Fibroblast of peridontal ligament (primary cell): Measurements from ENCODE around the gene FAM83D.

Experiments used
- DNase-seq: peaks from one replicate; pipeline ENCODE4 v3.0.0-alpha.2; 2010; ENCODE audit errors: extremely low read depth

FAM83D gene

DNA sequence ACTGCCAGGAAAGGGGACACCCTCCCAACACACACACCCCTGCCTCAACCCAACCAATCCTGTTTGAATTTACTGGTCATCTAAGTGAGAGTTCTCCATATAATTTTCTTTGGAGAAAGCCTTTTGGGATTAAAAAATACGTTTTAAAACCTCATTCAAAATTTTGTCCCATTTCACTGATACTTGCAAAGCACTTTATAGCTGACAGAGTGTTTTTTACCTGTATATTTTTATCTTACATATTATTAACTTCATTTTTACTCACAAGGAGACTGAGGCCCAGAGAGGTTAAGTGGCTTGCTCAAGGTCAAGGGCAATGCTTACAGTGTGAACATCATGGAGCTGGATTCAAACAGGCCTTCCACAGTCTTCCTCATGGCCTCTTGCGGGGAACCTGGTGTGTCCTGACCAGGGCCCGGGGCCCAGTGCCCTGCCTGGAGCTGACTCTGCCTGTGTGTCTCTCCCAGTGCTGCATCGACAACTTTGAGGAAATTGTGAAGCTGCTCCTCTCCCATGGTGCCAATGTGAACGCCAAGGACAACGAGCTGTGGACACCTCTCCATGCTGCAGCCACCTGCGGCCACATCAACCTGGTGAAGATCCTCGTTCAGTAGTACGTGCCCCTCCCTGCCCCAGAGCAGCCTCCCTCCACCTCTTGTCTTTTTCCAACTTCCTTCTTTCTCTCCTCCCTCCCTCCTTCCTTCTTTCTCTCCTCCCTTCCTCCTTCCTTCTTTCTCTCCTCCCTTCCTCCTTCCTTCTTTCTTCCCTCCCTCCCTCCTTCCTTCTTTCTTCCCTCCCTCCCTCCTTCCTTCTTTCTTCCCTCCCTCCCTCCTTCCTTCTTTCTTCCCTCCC, 30.9 kb upstream of the FAM83D start:
- no peak for DNase-seq

DNA sequence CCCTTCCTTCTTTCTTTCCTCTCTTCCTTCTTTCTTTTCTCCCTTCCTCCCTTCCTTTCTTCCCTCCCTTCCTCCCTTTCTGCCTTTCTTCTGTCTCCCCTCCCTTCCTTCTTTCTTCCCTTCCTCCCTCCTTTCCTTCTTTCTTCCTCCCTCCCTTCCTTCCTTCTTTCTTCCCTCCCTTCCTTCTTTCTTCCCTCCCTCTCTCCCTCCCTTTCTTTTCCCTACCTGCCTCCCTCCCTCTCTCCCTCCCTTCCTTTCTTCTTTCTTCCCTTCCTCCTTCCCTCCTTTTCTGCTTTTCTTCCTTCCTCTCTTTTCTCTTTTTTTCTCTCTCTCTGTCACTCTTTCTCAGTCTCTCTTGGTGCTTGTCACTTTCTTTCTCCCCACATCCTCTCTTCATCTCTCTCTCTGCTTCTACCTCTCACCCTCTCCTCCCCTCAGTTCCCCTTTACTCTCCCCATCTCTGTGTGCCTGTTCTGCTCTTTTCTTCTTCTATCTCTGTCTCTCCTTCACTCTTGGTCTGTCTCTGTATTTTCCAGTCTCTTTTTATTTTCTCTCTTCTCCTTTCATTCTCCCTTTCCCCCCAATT, 30.1 kb upstream of the FAM83D start:
- no peak for DNase-seq

DNA sequence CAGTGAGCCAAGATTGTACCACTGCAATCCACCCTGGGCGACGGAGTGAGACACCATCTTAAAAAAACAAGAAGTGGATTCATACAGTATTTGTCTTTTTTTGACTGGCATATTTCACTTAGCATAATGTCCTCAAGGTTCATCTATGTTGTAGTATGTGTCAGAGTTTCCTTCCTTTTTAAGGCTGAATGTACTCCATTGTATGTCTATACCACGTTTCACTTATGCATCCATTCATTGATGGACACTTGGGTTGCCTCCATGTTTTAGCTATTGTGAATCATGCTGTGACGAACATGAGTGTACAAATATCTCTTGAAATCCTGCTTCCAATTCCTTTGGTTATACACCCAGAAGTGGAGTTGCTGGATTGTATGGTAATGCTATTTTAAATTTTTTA, 28.9 kb upstream of the FAM83D start:
- no peak for DNase-seq

DNA sequence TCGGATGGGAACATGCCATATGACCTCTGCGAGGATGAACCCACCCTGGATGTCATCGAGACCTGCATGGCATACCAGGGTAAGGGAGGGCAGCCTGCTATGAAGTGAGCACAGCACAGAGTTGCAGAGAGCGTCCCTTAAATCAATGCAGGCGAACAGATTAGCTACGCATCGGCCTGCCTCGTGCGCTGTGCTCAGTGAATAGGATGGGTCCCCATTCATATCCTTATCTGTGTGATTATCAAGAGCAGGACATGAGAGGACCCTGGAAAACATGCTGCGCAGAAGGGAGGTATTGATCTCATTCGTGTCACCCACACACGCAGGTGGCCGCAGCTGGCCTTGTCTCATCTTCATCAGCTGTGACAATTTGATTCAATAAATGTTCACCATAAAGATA, 25.6 kb upstream of the FAM83D start:
- no peak for DNase-seq

DNA sequence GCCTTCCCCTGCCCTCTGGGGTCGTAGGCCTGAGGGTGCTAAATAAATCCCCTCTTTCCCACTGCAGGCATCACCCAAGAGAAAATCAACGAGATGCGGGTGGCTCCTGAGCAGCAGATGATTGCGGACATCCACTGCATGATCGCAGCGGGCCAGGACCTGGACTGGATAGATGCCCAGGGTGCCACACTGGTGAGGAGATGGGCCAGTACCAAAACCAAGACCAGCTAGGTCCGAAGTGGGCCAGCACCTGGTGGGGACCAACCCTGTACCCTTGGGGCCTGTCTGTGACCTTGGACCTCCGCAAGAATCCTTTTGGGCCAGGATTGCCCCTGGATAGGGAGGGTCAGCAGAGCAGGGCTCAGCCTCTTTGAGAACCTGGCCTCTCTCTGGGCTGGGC, 23.6 kb upstream of the FAM83D start:
- no peak for DNase-seq

DNA sequence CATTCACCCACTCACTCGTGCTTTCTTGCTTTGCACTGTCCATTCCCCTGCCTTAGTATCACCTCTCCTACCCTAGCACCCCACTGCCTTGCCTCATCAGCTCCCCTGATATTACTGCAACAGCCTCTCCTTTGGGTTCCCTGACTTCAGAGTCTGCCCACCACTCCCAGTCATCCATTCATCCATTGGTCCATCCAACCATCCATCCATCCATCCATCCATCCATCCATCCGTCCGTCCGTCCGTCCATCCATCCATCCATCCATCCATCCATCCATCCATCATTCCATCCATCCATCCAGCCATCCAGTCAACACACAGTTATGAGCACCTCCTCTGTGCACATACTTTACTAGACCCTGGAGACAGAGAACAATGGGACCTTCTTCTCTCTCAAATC, 22.9 kb upstream of the FAM83D start:
- no peak for DNase-seq

DNA sequence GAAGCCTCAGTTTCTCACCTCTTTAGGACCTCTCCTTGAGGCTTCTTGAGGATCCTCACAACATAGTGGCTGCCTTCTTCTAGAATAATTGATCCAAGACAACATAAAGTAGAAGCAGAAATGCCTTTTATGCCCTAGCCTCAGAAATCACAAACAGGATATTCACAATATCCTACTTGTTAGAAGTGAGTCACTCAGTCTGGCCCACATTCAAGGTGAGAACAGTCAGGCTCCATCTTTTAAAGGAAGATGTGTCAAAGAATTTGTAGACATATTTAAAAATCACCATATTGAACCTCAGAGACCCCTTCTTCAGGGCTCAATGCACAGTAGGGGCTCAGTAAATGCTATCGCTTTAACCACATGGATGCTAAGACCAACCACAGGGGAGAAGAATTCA, 20.8 kb upstream of the FAM83D start:
- DNase-seq, result no peak

DNA sequence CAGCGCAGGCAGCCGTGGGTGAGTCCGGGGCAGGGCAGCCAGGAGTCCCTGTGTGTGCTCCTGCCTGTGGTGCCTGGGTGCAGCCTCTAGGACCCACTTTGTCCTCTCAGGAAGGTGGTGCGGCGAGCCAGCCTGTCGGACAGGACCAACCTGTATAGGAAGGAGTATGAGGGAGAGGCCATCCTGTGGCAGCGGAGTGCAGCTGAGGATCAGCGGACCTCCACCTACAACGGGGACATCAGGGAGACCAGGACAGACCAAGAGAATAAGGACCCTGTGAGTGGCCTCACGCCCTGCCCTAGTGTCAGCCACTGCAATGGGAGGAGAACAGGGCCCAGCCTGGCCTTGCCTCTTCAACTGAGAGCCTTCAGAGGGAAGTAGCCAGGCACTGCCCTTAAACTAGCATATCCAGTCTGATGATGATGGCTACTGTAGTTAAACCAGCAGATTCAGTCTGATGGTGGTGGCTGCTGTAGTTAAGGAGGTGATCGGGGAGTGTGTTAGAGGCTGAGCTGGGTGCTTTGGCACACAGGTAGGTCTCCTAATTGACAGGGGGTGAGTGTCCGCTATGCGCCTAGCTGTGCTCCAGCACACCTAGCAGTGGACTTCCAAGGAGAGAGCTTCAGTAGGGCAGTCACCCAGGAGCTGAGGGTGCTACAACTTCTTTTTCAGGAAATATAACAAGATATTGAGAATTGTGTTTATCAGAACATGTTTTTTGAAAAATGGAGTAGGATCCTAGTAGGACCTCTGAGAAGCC, 18.1 kb upstream of the FAM83D start:
- DNase-seq, result no peak

DNA sequence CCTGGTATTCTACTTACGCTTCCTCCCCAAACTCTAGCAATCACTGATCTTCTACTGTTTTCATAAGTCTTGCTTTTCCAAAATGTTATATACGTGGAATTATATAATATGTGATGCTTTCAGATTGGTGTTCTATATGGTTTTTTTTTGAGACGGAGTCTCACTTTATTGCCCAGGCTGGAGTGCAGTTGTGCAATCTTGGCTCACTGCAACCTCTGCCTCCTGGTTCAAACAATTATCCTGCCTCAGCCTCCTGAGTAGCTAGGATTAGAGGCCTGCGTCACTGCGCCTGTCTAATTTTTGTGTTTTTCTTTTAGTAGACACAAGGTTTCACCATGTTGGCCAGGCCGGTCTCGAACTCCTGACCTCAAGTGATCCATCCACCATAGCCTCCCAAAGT, 10.9 kb upstream of the FAM83D start:
- DNase-seq, result no peak

DNA sequence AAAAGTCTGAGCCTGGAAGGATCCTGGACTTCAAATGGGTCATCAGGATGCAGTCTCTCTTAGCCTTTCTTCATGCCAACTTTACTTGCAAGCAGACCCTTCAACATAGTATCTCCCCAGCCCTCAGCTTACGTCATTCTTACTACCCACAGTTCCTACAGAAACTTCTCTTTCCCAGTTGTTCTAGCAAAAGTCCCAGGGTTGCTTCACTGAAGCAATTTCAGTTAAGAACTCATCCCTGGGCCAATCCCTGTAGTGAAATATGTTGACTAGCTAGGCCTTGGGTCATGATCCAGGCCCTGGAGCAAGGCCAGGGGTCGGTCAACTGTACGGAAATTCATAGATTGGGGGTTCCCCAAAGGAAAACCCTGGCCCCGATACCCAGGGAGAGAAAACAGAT, 8.6 kb upstream of the FAM83D start:
- DNase-seq, result no peak

DNA sequence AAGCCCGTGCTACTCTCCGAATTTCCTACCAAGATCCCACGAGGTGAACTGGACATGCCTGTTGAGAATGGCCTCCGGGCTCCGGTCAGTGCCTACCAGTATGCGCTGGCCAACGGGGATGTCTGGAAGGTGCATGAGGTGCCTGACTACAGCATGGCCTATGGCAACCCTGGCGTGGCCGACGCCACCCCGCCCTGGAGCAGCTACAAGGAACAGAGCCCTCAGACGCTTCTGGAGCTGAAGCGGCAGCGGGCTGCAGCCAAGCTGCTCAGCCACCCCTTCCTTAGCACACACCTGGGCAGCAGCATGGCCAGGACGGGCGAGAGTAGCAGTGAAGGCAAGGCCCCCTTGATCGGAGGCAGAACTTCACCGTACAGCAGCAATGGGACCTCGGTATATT, 8.0 kb upstream of the FAM83D start:
- DNase-seq, result no peak

DNA sequence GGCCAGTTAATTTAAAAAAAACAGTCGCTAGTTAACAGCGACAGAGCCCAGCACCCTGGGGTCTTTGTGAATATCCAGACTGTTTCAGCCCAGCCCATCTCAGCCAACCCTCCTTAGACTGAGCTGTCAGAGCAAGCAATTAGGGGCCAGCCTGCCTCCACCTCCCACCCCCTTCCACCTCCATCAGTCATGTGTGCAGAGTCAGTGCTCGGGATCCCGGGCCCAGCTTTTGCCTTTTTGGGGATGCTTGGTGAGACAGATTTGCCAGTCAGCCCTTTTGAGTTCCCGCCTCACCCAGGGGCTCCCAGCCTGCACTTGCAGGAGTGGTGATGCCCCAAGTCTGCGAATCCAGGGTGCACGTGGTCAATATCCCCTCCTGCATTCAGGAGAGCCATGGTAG, 6.5 kb upstream of the FAM83D start:
- no peak for DNase-seq

DNA sequence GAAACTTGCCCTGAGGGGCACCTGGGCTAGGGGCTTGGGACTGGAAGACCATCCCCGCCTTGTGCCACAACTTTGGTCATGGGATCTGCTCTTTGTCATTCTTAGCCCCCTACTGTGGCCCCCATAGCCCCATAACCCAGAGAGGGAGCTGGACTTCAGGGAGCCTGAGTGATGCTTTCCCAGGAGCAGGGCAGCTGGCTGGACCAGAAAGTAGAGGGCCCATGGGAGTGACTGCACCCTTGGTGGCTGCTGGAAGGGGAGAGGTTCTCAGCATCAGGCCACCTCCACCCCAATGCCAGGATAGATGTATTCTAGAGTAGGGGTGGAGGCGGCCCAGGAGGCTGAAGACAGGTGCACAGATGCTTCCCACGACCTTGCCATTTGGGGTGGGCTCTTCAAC, 5.8 kb upstream of the FAM83D start:
- DNase-seq, result no peak

DNA sequence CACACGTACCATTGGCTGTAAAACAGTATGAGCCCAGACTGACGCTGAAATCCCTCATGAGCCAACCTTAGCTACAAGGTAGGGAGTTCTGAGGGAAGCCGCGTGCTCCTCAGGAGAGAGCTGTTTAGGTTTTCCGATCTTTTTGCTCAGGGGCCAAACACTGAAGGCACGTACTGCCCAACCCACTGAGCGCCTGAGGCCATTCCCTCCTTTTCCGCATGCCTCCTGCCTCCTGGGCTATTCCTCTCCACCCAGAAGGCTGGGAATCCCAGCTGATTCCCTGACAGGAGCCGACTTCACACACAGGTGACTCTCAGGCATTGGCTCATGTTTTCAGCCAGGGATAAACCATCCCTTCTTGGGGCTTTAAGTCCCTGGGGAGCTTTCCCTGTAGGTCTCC, 5.4 kb upstream of the FAM83D start:
- DNase-seq, result no peak

DNA sequence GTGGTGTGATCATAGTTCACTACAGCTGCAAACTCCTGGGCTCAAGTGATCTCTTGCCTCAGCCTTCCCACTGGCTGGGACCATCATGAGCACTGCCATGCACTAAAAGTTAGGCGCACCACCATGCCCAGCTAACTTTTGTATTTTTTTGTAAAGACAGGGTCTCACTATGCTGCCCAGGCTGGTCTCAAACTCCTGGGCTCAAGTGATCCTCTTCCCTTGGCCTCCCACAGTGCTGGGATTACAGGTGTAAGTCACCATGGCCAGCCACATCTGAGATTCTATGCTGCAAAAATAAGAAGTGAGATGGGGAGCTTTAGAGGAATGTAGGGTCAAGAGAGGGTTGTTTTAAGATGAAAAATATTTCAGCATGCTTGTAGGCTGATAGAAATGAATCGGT, 1.5 kb upstream of the FAM83D start:
- no peak for DNase-seq

DNA sequence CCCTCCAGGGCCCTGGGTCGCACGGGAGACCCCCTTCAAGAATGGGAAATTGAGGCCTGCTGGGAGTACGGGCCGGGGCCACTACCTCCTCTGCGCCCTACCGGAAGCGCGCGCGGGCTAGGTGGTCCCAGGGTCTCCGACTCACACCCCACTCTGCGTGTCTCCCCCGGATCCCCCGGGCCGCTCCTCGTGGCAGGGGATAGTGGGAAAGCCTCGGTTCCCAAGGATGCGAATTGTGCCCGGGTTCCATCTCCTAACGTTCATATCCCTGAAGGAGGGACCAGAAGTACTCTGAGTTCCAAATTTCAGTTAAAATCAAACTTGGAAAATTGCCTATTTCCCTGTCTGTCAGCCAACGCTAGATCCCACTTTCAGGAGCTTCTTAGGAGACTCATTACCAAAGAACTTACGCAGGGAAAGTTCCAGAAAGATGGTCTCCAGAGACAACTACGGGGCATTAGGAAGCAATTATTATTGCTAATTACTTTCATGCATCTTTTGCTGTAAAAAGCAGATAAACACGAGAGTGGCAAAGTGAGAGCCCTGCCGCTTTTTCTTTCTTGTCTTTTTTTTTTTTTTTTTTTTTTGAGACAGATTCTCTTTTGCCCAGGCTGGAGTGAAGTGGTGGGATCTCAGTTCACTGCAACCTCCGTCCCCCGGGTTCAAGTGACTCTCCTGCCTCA, 858 bp downstream of the FAM83D start:
- DNase-seq, result peak; percentile 52

DNA sequence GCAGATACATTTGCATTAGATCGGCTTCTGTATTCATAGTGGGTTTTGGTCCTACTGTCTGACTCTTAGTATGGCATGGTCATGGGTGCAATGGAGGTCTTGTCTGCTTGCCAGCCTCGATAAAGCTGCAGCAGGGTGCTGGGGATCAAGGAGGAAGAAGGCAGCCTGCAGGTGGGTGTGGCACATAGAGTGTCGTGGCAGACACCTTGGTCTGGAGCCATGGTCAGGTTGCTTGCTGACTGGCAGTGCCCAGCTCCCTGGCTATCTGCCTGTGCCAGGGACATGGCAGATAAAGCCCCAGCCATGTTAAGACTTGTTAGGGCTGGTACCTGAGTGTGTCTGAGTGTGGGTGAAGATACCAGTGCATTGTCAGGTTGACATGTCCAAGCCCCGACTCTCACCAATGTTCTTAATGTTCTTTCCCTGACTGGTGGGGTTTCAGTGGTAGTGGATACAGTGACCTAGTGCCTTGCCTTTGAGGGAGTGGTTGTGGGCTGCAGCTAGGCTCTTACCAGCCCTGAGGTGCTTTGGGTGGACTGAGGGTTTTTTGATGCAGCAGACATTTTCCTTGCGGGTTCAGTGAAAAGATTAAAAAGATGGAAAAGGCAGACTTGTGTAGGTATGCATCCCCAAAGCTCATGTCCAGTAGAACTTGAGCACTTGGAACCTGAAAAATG, 1.8 kb downstream of the FAM83D start:
- no peak for DNase-seq

DNA sequence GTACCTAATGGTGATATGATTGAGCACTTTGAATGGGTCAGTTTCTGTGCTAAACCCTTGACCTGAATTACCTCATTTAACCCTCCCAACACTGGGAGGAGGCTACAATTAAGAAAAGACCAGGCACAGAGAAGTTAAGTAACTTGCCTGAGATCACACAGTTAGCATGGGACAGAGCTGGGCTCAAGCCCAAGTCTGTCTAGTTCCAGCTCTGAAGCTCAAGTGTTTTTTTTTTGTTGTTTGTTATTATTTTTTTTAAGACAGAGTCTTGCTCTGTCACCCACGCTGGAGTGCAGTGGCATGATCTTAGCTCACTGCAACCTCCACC, 4.0 kb downstream of the FAM83D start:
- no peak for DNase-seq

DNA sequence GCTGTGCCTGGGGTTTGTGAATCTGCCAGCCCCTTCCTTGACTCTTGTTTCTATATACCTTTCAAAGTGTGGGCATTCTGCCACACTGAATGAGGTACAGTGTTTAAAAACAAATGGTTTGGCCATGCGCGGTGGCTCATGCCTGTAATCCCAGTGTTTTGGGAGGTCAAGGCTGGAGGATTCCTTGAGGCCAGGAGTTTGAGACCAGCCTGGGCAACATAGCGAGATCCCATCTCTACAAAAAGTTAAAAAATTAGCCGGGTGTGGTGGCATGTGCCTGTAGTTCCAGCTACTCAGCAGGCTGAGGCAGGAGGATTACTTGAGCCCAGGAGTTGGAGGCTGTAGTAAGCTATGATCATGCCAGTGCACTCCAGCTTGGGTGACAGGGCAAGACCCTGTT, 5.8 kb downstream of the FAM83D start:
- DNase-seq, result no peak

DNA sequence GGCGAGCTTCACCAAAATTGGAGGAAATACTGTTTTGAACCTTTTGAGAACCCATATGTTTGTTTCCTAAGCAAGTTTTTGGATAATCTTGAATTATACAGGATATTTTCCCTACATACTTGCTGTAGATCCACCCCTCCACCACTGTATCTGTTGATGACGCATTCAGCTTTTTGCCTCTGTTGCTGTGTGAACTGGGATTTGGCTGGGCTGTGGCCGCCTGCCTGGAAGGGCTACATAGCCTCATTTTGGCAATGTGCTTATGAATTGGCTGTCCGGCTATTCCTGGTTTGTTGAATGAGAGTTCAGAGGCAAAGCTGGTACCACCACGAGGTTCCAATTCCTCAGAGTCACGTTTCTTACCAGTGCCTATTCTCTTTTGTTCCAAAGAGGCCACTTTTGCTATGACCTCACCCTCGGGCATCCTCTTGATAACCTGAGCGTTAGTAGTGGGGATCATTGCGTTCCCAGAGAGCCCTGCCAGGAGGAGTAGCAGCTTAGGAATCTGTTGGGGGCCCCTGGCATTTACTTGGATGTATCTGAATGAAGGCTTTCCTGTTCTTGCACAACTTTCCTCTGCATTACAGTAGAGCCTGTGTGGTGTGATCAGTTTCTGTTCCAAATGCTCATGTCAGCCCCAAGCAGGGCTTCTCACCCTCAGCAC, 6.4 kb downstream of the FAM83D start:
- DNase-seq, result peak; percentile 69

DNA sequence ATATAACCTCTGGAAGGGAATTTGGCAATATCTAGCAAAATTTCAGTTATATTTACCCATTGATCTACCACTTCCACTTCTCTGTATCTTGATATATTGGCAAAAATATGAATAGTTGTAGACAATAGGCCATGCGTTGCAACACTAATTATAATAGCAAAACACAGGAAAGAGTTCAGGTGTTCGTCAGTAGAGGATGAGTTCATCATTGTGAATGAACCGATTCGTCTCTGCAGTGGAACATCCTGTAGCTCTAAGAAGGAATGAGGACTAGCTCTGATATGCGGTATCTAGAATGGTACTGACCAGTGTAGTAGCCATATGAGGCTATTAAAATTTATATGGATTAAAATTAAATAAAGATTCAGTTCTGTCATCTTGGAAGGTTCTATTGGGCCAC, 8.3 kb downstream of the FAM83D start:
- DNase-seq, result no peak
